ENCODE data around the gene SNTB2. TPM values are rescaled to one million over a fixed set of nuclear protein-coding genes. Genes with fewer than 3 reads are reported as not detected.

The SNTB2 gene
- total RNA-seq, 1 donor from 2014 or later = 22.9 TPM

GRCh38 chr16:69191136-69191535, 4.2 kb downstream of the SNTB2 start:
- Histone ChIP-seq H3K36me3 (no peaks in the 10 kb centered on the region), H3K27me3 (no peaks in the 10 kb centered on the region), H3K9me3 (ENCODE audit: low read depth) (no peaks in the 10 kb centered on the region), H3K9ac (no peak overlapping the region), H3F3A (ENCODE audit: low read depth) (peaks cover 22% of the 10 kb centered on the region), H3K79me2 (ENCODE audit: low read depth) (peaks cover 82% of the 10 kb centered on the region), H3K4me2 (no peak overlapping the region), H3K4me3 (no peak overlapping the region), H3K4me1 (peaks cover 20% of the 10 kb centered on the region), H2AFZ (replicated peaks) (no peak overlapping the region), H3K27ac (no peak overlapping the region), H4K20me1 (ENCODE audit: low read depth) (peaks cover 45% of the 10 kb centered on the region)
- Mint-ChIP-seq H3K4me3 (no peak overlapping the region), H3K4me1 (peaks cover 21% of the 10 kb centered on the region), H3K27me3 (ENCODE audit: insufficient read depth, low read depth) (peaks cover 2% of the 10 kb centered on the region), H3K36me3 (peaks cover 9% of the 10 kb centered on the region), H3K27ac (no peak overlapping the region), H3K9me3 (no peaks in the 10 kb centered on the region)
- no peak for TF ChIP-seq EZH2 (IDR thresholded peaks at IDR 0.05)
- TF ChIP-seq EZH2phosphoT487 (IDR thresholded peaks at IDR 0.05) = no peak
- no peak for TF ChIP-seq CTCF (IDR thresholded peaks at IDR 0.05)
- DNase-seq (ENCODE audit: low spot score) = no peak

GRCh38 chr16:69193855-69194254, 6.9 kb downstream of the SNTB2 start:
- Mint-ChIP-seq H3K36me3 (peaks cover 9% of the 10 kb centered on the region), H3K4me3 (no peak overlapping the region), H3K4me1 (peaks cover 8% of the 10 kb centered on the region), H3K9me3 (no peaks in the 10 kb centered on the region), H3K27me3 (ENCODE audit: insufficient read depth, low read depth) (no peaks in the 10 kb centered on the region), H3K27ac (no peak overlapping the region)
- Histone ChIP-seq H4K20me1 (ENCODE audit: low read depth) (peaks cover 41% of the 10 kb centered on the region), H3K9me3 (ENCODE audit: low read depth) (no peaks in the 10 kb centered on the region), H3K27me3 (no peaks in the 10 kb centered on the region), H3K9ac (no peak overlapping the region), H3K36me3 (no peaks in the 10 kb centered on the region), H3K4me2 (no peak overlapping the region), H2AFZ (replicated peaks) (no peak overlapping the region), H3F3A (ENCODE audit: low read depth) (peaks cover 6% of the 10 kb centered on the region), H3K27ac (no peak overlapping the region), H3K79me2 (ENCODE audit: low read depth) (peaks cover 95% of the 10 kb centered on the region), H3K4me3 (no peak overlapping the region), H3K4me1 (peaks cover 9% of the 10 kb centered on the region)
- no peak for DNase-seq (ENCODE audit: low spot score)
- no peak for TF ChIP-seq EZH2phosphoT487 (IDR thresholded peaks at IDR 0.05)
- no peak for TF ChIP-seq EZH2 (IDR thresholded peaks at IDR 0.05)
- TF ChIP-seq CTCF (IDR thresholded peaks at IDR 0.05) = no peak

GRCh38 chr16:69194488-69194887, 7.5 kb downstream of the SNTB2 start:
- H4K20me1 ChIP-seq (ENCODE audit: low read depth) = peaks cover 35% of the 10 kb centered on the region
- H3K27ac Mint-ChIP-seq = no peak overlapping the region

More at GRCh38 chr16:69194488-69194887, 7.5 kb downstream of the SNTB2 start:
- Histone ChIP-seq H2AFZ (replicated peaks) (no peak overlapping the region), H3K9ac (no peak overlapping the region), H3K27ac (no peak overlapping the region), H3K79me2 (ENCODE audit: low read depth) (peaks cover 95% of the 10 kb centered on the region), H3K4me2 (no peak overlapping the region), H3F3A (ENCODE audit: low read depth) (peaks cover 6% of the 10 kb centered on the region), H3K9me3 (ENCODE audit: low read depth) (no peaks in the 10 kb centered on the region), H3K27me3 (no peaks in the 10 kb centered on the region), H3K36me3 (no peaks in the 10 kb centered on the region), H3K4me1 (peaks cover 3% of the 10 kb centered on the region), H3K4me3 (no peak overlapping the region)
- H3K4me1 Mint-ChIP-seq = peaks cover 4% of the 10 kb centered on the region
- no peak for TF ChIP-seq EZH2phosphoT487 (IDR thresholded peaks at IDR 0.05)
- no peak for TF ChIP-seq CTCF (IDR thresholded peaks at IDR 0.05)
- TF ChIP-seq EZH2 (IDR thresholded peaks at IDR 0.05) = no peak
- H3K36me3 Mint-ChIP-seq = peaks cover 9% of the 10 kb centered on the region
- no peaks in the 10 kb centered on the region for H3K9me3 Mint-ChIP-seq
- H3K4me3 Mint-ChIP-seq = no peak overlapping the region
- H3K27me3 Mint-ChIP-seq (ENCODE audit: insufficient read depth, low read depth) = no peaks in the 10 kb centered on the region
- no peak for DNase-seq (ENCODE audit: low spot score)
